Measurements from ENCODE around the gene IFT43.

IFT43 gene

DNA sequence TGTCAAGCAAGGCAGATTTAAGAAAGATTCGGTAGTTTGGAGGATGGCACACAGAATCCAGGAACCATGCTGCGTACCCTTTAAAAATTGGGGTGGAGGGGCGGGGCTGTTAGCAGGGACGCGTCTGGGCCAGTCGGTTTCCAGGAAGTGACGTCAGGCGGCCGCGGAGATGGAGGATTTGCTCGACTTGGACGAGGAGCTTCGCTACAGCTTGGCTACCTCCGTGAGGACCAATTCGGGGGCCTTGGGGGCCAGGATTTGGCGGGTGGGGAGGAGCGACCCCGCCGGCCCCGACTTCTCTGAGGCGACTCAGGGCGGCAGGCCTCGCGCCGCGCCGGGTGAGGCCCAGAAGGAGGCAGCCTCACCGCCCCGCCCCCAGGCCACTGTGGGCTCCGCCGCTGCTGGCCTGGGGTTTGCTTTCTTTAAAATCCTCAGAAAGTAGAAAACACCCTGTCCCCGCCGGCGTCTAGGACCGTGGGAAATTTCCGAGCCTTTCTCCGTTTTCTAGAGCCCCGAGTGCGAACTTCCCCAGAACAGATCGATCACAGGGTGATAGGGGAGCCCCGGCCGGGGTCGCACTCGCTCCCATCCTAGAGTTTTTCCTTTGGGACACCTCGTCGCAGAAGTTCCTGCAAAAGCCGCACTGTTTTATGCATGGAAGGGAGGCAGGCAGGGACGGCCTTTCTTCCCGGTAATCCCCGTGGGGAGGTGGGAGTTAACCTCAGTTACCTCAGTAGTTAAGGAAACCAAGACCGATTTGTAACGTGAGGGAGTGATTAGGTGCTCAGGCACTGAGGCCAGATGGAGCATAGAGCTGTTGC lies at the start of gene IFT43:
TSS of gene IFT43 (plus strand) at position 146 of the 821 bp plus-strand sequence. CDS start at position 170, 24 bp downstream.
- peak; percentile 48 to 97 (median 84) for DNase-seq

DNA sequence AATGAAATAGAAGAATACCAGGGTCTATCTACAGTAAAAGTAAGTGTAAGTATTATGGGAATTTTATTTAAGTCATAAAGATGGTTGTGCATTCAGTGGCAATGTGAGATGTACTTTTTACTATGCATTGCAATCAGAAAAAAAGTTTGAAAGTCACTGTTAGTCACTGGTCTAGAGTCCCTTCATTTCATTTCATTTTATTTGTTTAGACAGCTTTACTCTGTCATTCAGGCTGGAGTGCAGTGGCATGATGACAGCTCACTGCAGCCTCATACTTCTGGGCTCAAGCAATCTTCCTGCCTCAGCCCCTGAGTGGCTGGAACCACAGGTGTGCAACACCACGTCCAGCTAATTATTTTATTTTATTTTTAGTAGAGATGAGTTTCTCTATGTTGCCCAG lies 46.4 kb upstream of the IFT43 start:
- no peak for DNase-seq

DNA sequence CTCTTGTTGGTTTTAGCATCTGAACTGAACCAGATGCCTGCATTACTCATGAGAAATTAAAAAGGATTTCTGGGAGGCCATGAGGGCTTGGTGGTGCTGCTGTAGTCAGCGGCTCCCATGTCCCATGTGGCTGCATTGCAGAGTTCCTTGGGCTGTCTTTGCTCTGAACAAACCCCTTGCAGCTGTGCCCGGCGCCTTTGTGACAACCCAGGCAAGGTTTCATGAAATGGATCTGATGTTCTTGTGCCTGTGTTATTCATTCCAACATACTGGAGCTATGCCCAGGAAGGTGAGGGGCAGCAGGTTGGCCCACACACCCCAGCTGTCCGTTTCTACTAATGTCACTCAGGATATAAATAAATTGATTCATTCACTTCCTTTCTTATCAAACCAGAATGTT lies 44.5 kb upstream of the IFT43 start:
- no peak for DNase-seq

DNA sequence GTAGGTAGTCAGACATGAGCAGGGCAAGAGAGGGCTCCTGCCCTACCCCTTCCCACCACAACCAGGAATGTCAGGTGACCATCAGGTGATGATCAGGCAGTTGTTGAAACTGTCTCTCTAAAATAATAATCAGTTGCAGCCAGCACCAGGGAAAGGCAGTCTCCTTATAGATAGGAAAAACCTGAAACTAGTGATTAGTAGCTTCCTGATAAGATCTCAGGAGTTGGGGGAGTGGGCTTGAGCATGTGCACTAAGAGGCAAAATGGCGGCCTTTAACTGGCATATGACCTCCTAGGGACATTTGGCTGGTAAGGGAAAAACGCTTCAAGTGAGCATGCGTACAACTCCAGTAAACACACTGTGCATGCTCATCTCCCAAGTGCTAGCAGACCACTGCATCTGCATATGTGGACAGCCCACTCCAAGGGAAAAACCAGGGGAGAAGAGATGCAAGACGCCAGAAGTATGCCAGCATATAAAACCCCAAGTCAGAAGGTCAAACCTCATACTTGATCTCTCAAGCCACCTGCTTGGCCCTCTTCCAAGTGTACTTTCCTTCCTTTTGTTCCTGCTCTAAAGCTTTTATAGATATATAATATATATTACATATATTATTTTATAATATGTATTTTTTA lies 40.8 kb upstream of the IFT43 start:
- no peak for DNase-seq

DNA sequence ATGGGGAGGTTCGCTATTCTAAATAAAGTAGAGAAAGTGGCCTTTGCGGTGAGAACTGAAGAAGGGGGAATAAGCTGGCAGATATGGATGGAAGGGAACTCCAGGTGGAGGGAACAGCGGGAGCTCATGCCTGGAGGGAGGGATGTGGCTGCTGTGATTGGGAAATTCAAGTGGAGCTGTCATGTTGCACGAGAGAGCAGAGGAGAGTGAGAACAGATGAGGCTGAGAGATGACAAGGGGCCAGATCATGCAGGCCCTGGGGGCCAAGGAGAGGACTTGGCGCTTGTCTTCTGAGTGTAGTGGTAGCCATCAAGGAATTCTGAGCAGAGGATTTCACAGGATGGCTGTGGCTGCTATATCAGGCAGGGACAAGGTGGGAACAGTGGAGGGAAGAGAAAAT lies 38.8 kb upstream of the IFT43 start:
- DNase-seq = no peak

DNA sequence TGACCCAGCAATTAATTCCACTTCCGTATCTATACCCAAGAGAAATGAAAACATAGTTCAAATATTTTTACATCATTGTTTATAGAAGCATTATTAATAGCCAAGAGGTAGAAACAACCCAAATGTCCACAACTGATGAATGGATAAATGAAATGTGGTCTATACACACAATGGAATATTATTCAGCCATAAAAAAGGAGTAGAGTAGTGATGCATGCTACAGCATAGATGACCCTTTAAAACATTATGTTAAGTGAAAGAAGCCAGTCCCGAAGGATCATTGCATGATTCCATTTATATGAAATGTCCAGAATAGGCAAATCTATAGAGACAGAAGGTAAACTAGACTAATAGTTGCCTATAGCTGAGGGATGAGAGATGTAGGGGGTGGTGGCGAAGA lies 33.1 kb upstream of the IFT43 start:
- DNase-seq = no peak

DNA sequence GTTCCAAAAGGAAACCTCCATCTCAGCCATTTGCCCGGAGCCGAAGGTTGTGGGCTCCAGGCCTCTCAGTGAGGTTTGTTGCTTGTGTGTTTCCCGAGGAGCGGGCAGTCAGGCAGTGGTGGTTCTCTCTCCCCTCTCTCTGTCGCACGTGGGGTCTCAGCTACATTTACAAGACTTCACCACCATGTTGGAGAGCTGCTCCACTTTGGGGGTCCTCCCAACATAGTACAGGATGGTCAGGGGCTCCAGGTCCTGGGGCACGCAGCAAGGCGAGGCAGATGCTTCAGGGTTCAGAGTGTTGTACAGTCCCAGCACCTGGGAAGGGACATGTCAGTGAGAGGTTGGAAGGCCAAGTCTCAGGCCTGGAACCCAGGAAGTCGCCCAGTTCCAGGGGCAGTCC lies 26.5 kb upstream of the IFT43 start:
- DNase-seq = no peak

DNA sequence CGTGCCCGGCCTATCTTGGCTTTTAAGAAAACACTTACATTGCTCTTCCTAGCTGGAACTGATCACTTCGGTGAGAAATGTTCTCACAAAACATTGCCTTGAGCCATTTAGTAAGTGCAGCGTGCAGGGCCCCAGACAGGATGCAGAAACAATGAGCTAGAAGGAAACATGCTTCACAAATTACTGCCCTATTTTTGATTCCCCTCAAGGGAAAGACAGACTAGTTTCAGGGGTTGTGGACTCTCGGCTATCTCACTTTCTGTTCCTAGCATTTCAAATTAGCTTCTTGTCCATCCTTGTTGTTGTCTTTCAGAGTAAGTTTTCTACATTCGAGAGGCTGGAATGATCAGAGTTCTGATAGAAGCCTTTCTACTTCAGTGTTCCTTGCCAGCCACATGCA lies 25.3 kb upstream of the IFT43 start:
- DNase-seq = no peak

DNA sequence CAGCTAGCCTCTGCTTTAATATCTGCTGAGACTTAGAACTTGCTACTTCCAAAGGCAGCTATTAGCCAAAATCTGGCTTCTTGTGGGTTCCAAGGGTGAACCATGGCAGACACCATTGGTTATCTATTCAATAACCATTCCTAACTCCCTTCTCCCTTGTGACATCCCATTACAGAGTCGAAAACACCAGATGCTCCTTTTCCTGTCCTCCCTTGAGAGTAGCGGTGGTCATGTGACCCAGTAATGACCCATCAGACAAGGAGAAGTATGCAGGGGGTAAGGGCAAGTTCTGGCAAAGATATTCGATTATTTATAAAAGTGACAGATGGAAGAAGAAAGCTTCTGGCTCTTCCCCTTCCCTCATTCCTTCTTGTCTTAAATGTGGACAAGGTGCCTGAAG lies 23.9 kb upstream of the IFT43 start:
- no peak for DNase-seq

DNA sequence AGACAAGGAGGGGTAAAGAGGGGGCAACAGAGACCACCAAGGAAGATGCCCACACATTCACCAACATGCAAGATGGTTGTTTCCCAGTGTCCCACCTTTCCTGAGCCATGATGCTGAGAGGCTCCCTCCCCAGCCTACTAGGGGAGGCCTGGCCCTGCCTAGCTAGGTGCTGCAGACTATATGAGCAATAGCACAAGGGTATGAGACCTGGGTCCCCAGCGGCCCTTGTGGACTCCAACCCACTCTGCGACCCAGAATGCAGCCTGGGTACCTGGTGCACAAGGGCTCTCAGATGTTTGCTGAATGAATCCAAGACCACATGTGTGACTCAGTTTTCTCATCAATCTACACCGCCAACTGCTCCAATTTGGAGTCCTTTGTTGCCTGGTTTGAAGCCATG lies 17.7 kb upstream of the IFT43 start:
- no peak for DNase-seq

DNA sequence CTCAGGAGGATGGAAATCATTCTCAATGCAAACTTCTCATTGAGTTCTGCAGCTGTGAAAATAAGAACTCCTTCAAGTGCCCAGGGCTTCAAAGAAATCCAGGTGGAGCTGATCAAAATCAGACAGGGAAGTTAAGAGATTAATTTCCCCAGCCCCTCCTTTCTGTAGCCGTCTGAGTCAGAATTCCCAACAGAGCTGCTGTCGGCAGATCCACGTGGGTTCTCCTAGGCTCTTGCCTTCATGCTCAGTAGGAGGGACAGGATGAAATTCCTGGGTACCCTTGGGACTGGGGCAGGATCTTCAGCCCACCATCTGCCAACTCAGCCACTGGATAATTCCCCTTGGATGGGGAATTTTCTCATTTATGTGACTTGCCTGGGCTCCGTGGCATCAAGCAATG lies 17.1 kb upstream of the IFT43 start:
- no peak for DNase-seq

DNA sequence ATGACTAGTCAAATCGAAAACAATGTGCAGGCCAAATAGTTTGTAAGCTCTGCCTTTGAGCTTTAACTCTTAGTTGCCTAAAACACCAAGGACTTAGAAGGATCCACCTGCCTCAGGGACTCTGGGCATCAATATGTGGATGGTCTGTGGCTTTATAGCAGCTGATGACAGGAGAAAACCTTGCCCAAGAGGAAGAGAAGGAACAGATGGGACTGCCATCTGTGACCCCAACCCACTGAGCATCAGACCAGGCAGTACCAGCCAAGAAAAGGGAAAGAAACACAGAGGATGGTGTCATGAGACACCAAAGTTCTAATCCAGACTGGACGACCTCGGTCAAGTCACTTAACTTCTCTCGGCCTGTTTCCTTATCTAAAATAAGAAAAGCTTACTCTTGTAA lies 16.4 kb upstream of the IFT43 start:
- no peak for DNase-seq

DNA sequence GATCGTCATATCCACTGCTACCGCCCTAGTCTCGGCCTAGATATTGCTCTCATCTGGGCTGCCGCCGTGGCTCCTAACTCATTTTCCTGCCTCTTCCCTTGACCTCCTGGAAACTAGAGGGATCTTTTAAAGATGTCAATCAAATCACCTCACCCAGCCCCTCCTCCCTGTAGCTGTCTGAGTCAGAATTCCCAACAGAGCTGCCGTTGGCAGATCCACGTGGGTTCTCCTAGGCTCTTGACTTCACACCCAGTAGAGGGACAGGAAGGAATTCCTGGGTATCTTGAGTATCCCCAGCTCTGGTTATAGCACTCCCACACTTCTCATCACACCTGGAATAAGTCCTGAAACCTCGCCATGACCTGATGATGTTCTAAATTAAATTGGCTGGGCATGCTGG lies 15.7 kb upstream of the IFT43 start:
- DNase-seq = no peak

DNA sequence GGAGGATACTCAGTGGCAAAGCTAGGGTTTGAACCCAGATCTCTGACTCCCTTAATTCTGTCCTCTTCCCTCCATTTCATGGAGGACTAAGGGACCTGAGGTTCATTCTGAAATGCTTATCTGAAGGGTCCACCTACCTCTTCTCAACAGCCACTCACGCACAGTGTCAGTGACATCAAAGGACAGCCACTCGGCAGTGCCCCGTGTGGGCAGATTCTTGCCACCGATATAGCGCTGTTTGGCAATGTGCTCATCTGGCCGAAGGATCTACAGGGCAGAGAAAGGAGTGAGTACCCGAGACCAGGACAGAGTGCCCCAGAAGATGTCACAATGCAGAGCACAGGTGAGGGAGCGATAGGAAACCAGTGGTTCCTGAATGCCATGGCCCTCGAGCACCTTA lies 14.6 kb upstream of the IFT43 start:
- no peak for DNase-seq

DNA sequence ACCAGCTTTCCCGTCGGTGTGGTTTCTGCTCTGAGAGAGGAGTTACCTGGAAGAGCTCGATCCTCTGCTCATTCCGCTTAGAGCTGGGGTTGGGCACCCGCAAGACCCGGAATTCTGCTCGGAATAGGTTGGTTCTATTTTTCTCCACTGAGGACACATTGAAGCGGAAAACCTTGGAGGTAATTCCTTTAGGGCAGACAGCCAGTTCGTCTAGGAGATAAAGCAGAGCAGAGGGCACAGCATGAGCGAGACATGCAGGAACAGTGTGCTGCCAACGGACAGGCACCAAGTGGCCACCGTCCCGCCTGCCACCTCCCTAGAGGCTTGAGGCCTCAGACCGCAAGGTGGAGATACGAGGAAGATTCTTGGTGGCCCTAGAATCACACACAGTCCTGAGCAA lies 14.1 kb upstream of the IFT43 start:
- DNase-seq = no peak

DNA sequence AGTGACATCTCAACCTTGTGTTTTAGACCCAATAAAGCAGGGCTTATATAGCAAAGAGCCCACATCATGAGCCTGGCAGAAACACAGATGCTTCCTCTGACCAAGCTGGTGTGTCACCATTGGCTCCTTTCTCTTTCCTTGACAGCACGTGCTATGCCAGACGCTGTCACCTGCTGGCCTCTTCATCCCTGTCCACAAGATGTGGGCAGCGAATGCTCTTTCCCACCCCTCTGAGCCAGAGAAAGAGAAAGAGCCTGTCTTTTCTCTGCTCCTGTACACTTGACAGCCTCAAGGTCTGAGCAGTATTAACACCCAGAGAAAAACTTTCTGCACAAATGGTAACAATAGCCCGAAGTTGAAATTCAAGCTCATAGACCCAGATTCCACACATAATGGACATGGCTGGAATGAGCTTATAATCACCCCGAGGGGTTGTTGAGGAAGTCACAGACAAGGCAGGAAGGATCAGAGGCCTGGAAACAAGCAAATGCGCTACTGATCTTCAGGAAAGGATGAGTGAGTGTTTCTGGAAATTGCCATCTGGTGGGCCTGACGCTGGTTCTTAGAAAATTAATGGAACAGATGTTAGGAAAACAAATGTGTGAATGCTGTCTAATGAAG lies 12.7 kb upstream of the IFT43 start:
- DNase-seq = no peak

DNA sequence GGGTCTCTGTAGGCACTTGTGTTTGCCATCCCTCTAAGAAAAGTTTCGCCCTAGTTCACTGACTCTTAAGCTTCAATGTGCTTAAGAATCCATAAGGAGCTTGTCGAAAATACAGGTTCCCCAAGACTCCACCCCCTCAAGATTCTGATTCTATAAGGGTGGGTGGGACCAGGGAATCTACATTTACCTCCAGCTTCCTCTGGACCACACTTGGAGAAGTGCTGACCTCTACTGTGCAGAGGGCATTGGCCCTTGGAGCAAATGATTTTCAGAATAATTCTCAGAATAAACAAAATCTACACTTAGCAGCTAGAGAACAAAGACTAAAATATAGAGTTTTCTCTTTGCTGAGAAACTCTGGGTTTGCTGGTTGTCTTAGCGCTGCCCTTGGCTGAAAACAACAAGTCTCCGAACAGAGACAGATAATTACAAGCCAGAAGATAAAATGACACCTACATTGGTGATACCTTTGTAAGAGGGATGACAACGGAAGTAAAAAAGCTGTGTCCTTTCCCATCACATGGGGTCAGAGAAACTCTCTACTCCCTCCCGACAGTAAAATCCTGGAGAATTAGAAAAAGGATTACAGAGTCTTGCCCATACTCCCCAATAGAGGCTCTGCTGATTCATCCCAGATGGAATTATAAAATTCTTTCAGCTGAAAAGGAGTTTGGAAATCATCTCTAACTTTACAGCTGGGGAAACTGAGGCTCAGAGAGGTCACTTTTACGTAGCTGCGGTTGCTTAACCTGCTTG lies 8.6 kb upstream of the IFT43 start:
- peak in 1 of 58 donors; percentile 7 for DNase-seq

DNA sequence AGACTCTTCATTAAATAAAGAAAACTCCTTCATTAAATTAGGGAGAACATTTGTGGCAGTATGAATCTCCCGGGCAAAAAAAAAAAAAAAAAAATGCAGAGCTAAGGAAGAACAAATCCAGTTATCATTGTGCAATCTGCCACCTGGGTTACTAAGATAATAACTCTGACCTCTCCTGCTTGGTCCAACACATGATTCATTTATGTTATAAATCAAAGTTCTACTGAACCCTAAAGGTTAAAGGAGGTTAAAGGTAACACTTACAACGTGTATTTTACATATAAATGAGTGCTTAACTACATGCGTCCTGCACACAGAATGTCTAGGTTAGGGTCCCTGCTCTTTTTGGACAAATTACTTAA lies 8.0 kb upstream of the IFT43 start:
- DNase-seq = no peak

DNA sequence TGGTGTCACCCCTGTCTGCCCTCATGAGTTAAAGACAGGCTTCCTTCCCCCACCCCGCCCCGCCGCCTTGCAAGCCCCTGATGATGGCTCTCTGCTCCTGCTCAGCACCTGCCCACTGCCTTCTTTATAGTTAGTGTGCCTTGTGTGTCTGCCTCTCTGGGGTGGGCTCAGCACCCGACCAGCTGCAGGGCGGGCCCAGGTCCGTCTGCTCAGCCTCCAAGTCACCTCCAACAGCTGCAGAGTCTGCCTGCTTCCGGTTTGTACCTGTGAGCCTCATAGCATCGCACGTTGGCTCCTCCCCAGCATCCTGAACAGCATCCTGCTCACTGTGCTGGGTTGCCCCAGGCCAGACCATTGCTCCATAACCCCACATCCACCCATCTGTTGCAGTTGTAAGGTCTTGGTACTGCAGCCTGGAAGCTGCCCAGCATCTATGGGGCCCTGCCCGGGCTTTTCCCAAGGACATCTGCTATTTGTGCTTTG lies 7.3 kb upstream of the IFT43 start:
- DNase-seq = peak in 1 of 58 donors; percentile 11

DNA sequence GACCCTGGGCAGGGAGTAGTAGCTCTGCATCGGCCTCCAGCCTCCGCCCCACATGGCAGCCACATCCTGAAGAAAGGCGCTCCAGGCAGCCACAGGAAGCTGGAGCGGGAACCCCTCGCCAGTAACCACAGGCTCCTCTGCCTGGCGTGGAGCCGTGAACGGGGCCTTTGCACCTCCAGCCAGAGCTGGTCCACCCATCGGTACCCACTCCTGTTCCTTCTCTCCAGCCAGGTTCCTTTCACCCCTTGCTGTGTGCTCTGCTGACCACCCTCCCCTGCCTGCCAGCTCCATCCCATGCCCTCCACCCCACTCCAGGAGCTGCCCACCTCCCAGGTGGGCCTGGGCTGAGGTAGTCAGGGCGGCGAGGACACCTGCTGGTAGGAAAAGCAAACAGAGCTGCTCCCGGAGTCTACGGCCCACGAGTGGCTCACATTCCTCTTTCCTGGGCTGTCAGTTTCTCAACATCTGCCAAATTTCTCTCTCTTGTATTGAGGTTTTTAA lies 6.4 kb upstream of the IFT43 start:
- DNase-seq = peak in 23 of 58 donors; percentile 3 to 56 (median 35)

Data from anterior cingulate cortex (tissue), 58 donors.